ENCODE measurements around the gene TAS2R13. TPM values are rescaled to one million over a fixed set of nuclear protein-coding genes. Genes with fewer than 3 reads are reported as not detected.

Gene TAS2R13
- total and polyA plus RNA-seq, 3 experiments from 2014 or later: 0.26 to 0.27 TPM; not detected in 1

- Mint-ChIP-seq H3K36me3 (peaks cover 0 to 4% (median 2%) of the 10 kb centered on the region in 3 donors), H3K27ac (no peak within 1 kb of the TSS), H3K9me3 (no peaks in the 10 kb centered on the region), H3K27me3 (no peaks in the 10 kb centered on the region), H3K4me1 (peaks cover 0 to 5% (median 2%) of the 10 kb centered on the region in 3 donors), H3K4me3 (no peak within 1 kb of the TSS)
- H3K9me3 ChIP-seq (ENCODE audit: low read length): no peaks in the 10 kb centered on the region
- no peak within 1 kb of the TSS for H3K4me3 ChIP-seq (ENCODE audit: low read length)
- H3K4me1 ChIP-seq (ENCODE audit: insufficient read depth, low read length): no peaks in the 10 kb centered on the region
- no peaks in the 10 kb centered on the region for H3K36me3 ChIP-seq (ENCODE audit: insufficient read depth, low read length)
- POLR2A ChIA-PET: no interaction called here
- CTCF ChIA-PET: no interaction called here
- no peaks in the 10 kb centered on the region for H3K27me3 ChIP-seq (ENCODE audit: insufficient read depth, low read length, poor library complexity, severe bottlenecking)
- no peak within 1 kb of the TSS for H3K27ac ChIP-seq (ENCODE audit: low read depth, low read length)
- DNase-seq: no peak
Measured at GRCh38 chr12:10939163-10939562, 29.8 kb upstream of the TAS2R13 start, which contains the start of gene TAS2R14. Gene TAS2R14, minus strand, starts transcription at chr12:10939263. Its CDS starts 56 bp downstream, at chr12:10939207.

- no peak overlapping the region for H3K4me3 ChIP-seq (ENCODE audit: low read length)
- H3K27ac ChIP-seq (ENCODE audit: low read depth, low read length): no peak overlapping the region
- no peaks in the 10 kb centered on the region for H3K9me3 ChIP-seq (ENCODE audit: low read length)
- ChIA-PET POLR2A (no interaction called here), CTCF (no interaction called here)
- no peaks in the 10 kb centered on the region for H3K36me3 ChIP-seq (ENCODE audit: insufficient read depth, low read length)
- Mint-ChIP-seq H3K9me3 (no peaks in the 10 kb centered on the region), H3K4me1 (peaks cover 0 to 2% (median 0%) of the 10 kb centered on the region in 3 donors), H3K36me3 (peaks cover 0 to 4% (median 2%) of the 10 kb centered on the region in 3 donors), H3K27me3 (no peaks in the 10 kb centered on the region), H3K4me3 (no peak overlapping the region), H3K27ac (no peak overlapping the region)
- no peaks in the 10 kb centered on the region for H3K4me1 ChIP-seq (ENCODE audit: insufficient read depth, low read length)
- H3K27me3 ChIP-seq (ENCODE audit: insufficient read depth, low read length, poor library complexity, severe bottlenecking): no peaks in the 10 kb centered on the region
- DNase-seq: no peak
Measured at GRCh38 chr12:10936506-10936905, 27.1 kb upstream of the TAS2R13 start.

GRCh38 chr12:10928746-10929286 lies 19.5 kb upstream of the TAS2R13 start, which contains the start of gene PRH2:
Gene PRH2, plus strand, starts transcription at chr12:10929236. Its CDS starts 38 bp downstream, at chr12:10929274.
- ChIA-PET CTCF (no interaction called here), POLR2A (interaction anchor here (0.6 kb wide), 1 partner anchor 305 kb away, joined by 5 read pairs; no protein-coding TSS in a partner anchor)
- Histone ChIP-seq H3K27ac (ENCODE audit: low read depth, low read length) (no peak within 1 kb of the TSS), H3K4me3 (ENCODE audit: low read length) (no peak within 1 kb of the TSS), H3K36me3 (ENCODE audit: insufficient read depth, low read length) (no peaks in the 10 kb centered on the region), H3K9me3 (ENCODE audit: low read length) (no peaks in the 10 kb centered on the region), H3K4me1 (ENCODE audit: insufficient read depth, low read length) (no peaks in the 10 kb centered on the region), H3K27me3 (ENCODE audit: insufficient read depth, low read length, poor library complexity, severe bottlenecking) (no peaks in the 10 kb centered on the region)
- Mint-ChIP-seq H3K4me3 (no peak within 1 kb of the TSS), H3K36me3 (peaks cover 0 to 17% (median 5%) of the 10 kb centered on the region in 3 donors), H3K27ac (peak within 1 kb of the TSS in 1 of 8 donors; percentile 7), H3K27me3 (no peaks in the 10 kb centered on the region), H3K9me3 (no peaks in the 10 kb centered on the region), H3K4me1 (no peaks in the 10 kb centered on the region)
- no peak for DNase-seq

- Mint-ChIP-seq H3K27ac (peak overlapping the region in 1 of 8 donors; percentile 27), H3K36me3 (peaks cover 0 to 17% (median 5%) of the 10 kb centered on the region in 3 donors), H3K4me1 (no peaks in the 10 kb centered on the region), H3K9me3 (no peaks in the 10 kb centered on the region), H3K4me3 (no peak overlapping the region), H3K27me3 (no peaks in the 10 kb centered on the region)
- Histone ChIP-seq H3K4me3 (ENCODE audit: low read length) (no peak overlapping the region), H3K27ac (ENCODE audit: low read depth, low read length) (no peak overlapping the region), H3K36me3 (ENCODE audit: insufficient read depth, low read length) (no peaks in the 10 kb centered on the region), H3K27me3 (ENCODE audit: insufficient read depth, low read length, poor library complexity, severe bottlenecking) (no peaks in the 10 kb centered on the region), H3K4me1 (ENCODE audit: insufficient read depth, low read length) (no peaks in the 10 kb centered on the region), H3K9me3 (ENCODE audit: low read length) (no peaks in the 10 kb centered on the region)
- ChIA-PET POLR2A (no interaction called here), CTCF (no interaction called here)
- DNase-seq: no peak
Measured at GRCh38 chr12:10926269-10926668, 16.9 kb upstream of the TAS2R13 start.

GRCh38 chr12:10919809-10920208 lies 10.4 kb upstream of the TAS2R13 start:
- Mint-ChIP-seq H3K36me3 (peaks cover 0 to under 1% (median 0%) of the 10 kb centered on the region in 3 donors), H3K4me3 (no peak overlapping the region), H3K4me1 (no peaks in the 10 kb centered on the region), H3K27ac (no peak overlapping the region), H3K9me3 (no peaks in the 10 kb centered on the region), H3K27me3 (no peaks in the 10 kb centered on the region)
- ChIA-PET CTCF (no interaction called here), POLR2A (no interaction called here)
- no peak for DNase-seq
- no peak overlapping the region for H3K27ac ChIP-seq (ENCODE audit: low read depth, low read length)
- no peak overlapping the region for H3K4me3 ChIP-seq (ENCODE audit: low read length)
- H3K9me3 ChIP-seq (ENCODE audit: low read length): no peaks in the 10 kb centered on the region
- no peaks in the 10 kb centered on the region for H3K4me1 ChIP-seq (ENCODE audit: insufficient read depth, low read length)
- H3K36me3 ChIP-seq (ENCODE audit: insufficient read depth, low read length): no peaks in the 10 kb centered on the region
- no peaks in the 10 kb centered on the region for H3K27me3 ChIP-seq (ENCODE audit: insufficient read depth, low read length, poor library complexity, severe bottlenecking)

GRCh38 chr12:10910380-10910779 lies 1.0 kb upstream of the TAS2R13 start:
- H3K4me3 ChIP-seq (ENCODE audit: low read length): no peak overlapping the region
- peaks cover 2 to 25% (median 4%) of the 10 kb centered on the region in 3 donors for H3K36me3 Mint-ChIP-seq
- CTCF ChIA-PET: no interaction called here
- H3K4me1 Mint-ChIP-seq: no peaks in the 10 kb centered on the region
- no peak for DNase-seq
- H3K4me3 Mint-ChIP-seq: no peak overlapping the region
- no peak overlapping the region for H3K27ac ChIP-seq (ENCODE audit: low read depth, low read length)
- no peaks in the 10 kb centered on the region for H3K27me3 ChIP-seq (ENCODE audit: insufficient read depth, low read length, poor library complexity, severe bottlenecking)
- POLR2A ChIA-PET: no interaction called here
- H3K27me3 Mint-ChIP-seq: no peaks in the 10 kb centered on the region
- H3K36me3 ChIP-seq (ENCODE audit: insufficient read depth, low read length): no peaks in the 10 kb centered on the region
- no peaks in the 10 kb centered on the region for H3K9me3 ChIP-seq (ENCODE audit: low read length)
- peaks cover 0 to 7% (median 5%) of the 10 kb centered on the region in 5 donors for H3K9me3 Mint-ChIP-seq
- H3K4me1 ChIP-seq (ENCODE audit: insufficient read depth, low read length): no peaks in the 10 kb centered on the region
- no peak overlapping the region for H3K27ac Mint-ChIP-seq

GRCh38 chr12:10904686-10905085 lies 4.7 kb downstream of the TAS2R13 start:
- Mint-ChIP-seq H3K36me3 (peaks cover 9 to 61% (median 26%) of the 10 kb centered on the region in 3 donors), H3K9me3 (peaks cover 31 to 51% (median 35%) of the 10 kb centered on the region in 5 donors), H3K27ac (no peak overlapping the region), H3K4me1 (no peaks in the 10 kb centered on the region), H3K4me3 (no peak overlapping the region), H3K27me3 (no peaks in the 10 kb centered on the region)
- CTCF ChIA-PET: no interaction called here
- H3K36me3 ChIP-seq (ENCODE audit: insufficient read depth, low read length): no peaks in the 10 kb centered on the region
- H3K4me3 ChIP-seq (ENCODE audit: low read length): no peak overlapping the region
- H3K27ac ChIP-seq (ENCODE audit: low read depth, low read length): no peak overlapping the region
- POLR2A ChIA-PET: no interaction called here
- DNase-seq: no peak
- H3K4me1 ChIP-seq (ENCODE audit: insufficient read depth, low read length): no peaks in the 10 kb centered on the region
- H3K27me3 ChIP-seq (ENCODE audit: insufficient read depth, low read length, poor library complexity, severe bottlenecking): no peaks in the 10 kb centered on the region
- peaks cover 7% of the 10 kb centered on the region for H3K9me3 ChIP-seq (ENCODE audit: low read length)

- Histone ChIP-seq H3K36me3 (ENCODE audit: insufficient read depth, low read length) (no peaks in the 10 kb centered on the region), H3K9me3 (ENCODE audit: low read length) (peaks cover 7% of the 10 kb centered on the region), H3K27me3 (ENCODE audit: insufficient read depth, low read length, poor library complexity, severe bottlenecking) (no peaks in the 10 kb centered on the region), H3K4me1 (ENCODE audit: insufficient read depth, low read length) (no peaks in the 10 kb centered on the region), H3K27ac (ENCODE audit: low read depth, low read length) (no peak overlapping the region), H3K4me3 (ENCODE audit: low read length) (no peak overlapping the region)
- no peak for DNase-seq
- CTCF ChIA-PET: no interaction called here
- POLR2A ChIA-PET: no interaction called here
- no peak overlapping the region for H3K4me3 Mint-ChIP-seq
- peaks cover 0 to 2% (median 0%) of the 10 kb centered on the region in 3 donors for H3K4me1 Mint-ChIP-seq
- peaks cover 31 to 54% (median 35%) of the 10 kb centered on the region in 5 donors for H3K9me3 Mint-ChIP-seq
- H3K27ac Mint-ChIP-seq: no peak overlapping the region
- H3K27me3 Mint-ChIP-seq: no peaks in the 10 kb centered on the region
- peaks cover 8 to 72% (median 26%) of the 10 kb centered on the region in 3 donors for H3K36me3 Mint-ChIP-seq
Measured at GRCh38 chr12:10901427-10901826, 7.9 kb downstream of the TAS2R13 start.

Measured in CD8-positive, alpha-beta memory T cell (primary cell).